PC-9 (cell line): Measurements from ENCODE around the gene KBTBD7.

Experiments
- CTCF ChIP-seq: fragments of 200-600 bp; sonication (generic); conservative IDR thresholded peaks from 2 replicates; pipeline ENCODE4 v1.6.1; 2017; ENCODE audit warnings: mixed run types, antibody characterized with exemption, mild to moderate bottlenecking, moderate library complexity
- EZH2 ChIP-seq: fragments of 200-600 bp; sonication (generic); IDR thresholded peaks from 2 replicates; pipeline ENCODE4 v1.8.0; 2017; ENCODE audit warnings: antibody characterized with exemption, low read depth

- TF ChIP-seq CTCF (no peak), EZH2 (no peak)
Measured at GRCh38 chr13:41212881-41213280, 18.5 kb upstream of the KBTBD7 start.
